ENCODE results near the gene SRD5A3.

Gene SRD5A3

DNA sequence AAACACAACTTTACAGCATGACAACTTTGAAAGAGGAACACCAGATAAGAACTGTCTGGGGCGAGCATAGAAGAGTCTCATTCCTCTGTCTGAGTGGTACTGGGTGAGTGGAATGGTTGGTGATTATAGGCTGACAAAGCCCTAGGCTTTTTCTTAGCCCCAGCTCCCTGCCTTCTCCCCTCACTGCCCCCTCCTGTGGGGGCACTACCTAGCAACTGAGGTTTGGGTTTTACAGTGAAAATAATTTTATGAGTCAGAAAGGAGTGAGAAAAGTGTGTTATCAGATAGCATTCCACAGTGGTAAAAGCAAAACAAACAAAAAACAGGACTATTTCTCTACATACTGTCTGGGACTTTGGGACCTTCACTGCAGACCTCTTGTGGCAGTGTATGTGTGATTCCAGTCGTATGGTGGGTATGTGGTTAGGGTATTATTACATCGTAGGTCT is 39.2 kb downstream of the SRD5A3 start:
- no peak overlapping the region for H3K4me3 ChIP-seq (ENCODE audit: low read depth, low read length)
- DNase-seq (ENCODE audit: low read depth): peak; percentile 47
- TF ChIP-seq, protein P1, sequence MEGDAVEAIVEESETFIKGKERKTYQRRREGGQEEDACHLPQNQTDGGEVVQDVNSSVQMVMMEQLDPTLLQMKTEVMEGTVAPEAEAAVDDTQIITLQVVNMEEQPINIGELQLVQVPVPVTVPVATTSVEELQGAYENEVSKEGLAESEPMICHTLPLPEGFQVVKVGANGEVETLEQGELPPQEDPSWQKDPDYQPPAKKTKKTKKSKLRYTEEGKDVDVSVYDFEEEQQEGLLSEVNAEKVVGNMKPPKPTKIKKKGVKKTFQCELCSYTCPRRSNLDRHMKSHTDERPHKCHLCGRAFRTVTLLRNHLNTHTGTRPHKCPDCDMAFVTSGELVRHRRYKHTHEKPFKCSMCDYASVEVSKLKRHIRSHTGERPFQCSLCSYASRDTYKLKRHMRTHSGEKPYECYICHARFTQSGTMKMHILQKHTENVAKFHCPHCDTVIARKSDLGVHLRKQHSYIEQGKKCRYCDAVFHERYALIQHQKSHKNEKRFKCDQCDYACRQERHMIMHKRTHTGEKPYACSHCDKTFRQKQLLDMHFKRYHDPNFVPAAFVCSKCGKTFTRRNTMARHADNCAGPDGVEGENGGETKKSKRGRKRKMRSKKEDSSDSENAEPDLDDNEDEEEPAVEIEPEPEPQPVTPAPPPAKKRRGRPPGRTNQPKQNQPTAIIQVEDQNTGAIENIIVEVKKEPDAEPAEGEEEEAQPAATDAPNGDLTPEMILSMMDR (conservative IDR thresholded peaks at IDR 0.05; ENCODE audit: low read depth, low read length): peak; percentile 7

DNA sequence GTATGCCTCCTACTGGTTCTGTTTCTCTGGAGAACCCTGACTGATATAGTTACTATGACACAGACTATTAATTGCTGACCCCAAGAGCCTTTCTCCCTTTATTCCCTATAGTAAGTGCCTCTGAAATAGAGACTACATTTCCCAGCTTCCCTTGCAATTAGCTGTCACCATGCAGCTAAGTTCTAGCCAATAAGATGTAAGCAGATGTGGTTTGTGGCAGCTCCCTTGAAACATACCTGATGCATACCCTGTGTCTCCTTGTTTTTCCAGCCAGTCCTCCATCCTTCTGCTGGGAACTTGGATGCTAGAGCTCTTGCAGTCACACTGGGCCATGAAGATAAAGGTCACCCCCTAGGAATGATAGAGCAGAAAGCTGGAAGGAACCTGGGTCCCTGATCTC is 40.0 kb downstream of the SRD5A3 start:
- peak; percentile 69 for DNase-seq (ENCODE audit: low read depth)
- H3K4me3 ChIP-seq (ENCODE audit: low read depth, low read length): no peak overlapping the region
- TF ChIP-seq, protein P1 (conservative IDR thresholded peaks at IDR 0.05; ENCODE audit: low read depth, low read length): no peak

DNA sequence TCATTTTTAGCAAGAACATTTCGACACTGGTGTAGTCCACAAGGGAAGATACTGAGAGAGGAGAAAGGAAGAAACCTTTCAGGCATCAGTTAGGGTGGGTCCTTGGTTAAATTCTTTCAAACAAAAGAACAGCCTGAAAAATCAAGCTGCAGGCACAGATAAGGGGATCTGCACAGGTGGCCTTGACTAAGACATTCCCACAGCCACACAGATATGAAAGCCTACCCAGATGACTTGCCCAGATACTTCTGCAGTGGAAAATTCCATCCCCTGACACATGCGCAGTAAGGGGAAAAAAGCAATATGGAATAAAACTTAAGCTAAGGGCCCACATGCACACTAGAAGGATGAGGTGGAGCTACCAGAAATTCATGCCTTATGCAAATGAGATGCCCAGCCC is 40.8 kb downstream of the SRD5A3 start:
- TF ChIP-seq, protein P1 (conservative IDR thresholded peaks at IDR 0.05; ENCODE audit: low read depth, low read length): no peak
- no peak overlapping the region for H3K4me3 ChIP-seq (ENCODE audit: low read depth, low read length)
- no peak for DNase-seq (ENCODE audit: low read depth)

DNA sequence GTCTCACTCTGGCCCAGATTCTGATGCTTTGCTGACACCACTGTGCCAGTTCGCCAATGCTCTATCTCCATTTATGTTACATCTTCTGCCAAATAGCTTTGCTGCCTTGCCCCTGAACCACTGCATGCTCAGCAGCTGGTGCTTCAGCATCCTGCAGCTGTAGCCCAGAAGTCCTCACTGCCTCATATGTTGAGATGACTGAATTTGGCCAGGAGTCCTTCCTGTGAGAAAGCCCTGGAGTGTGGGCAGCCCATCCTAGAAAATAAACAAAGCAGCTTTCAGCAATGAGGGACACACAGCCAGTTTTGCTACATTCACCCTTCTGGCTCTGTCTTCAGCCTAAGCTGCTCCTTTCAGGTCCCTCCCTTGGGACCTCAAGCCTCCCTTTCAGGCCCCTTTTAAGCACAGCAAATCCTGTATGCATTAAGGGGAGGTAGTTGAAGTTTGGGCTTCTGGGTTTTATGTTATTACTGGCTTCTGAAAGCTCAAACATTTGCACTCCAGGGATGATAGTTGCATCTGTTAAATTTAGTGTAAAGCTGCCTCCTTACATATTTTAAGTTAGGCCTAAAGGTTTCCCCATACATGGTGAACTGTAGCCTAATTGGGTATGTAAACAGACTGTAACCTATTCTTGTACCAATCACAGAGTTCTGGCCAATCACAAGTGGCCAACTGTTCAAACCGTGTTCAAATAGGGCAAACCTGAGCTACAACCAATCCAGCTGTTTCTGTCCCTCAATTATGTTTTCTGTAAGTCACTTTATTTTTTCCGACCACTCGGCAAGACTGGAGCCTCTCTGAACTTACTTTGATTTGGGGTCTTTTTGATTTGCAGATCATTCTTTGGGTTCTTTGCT is 47.6 kb downstream of the SRD5A3 start:
- no peak for DNase-seq (ENCODE audit: low read depth)
- no peak overlapping the region for H3K4me3 ChIP-seq (ENCODE audit: low read depth, low read length)

DNA sequence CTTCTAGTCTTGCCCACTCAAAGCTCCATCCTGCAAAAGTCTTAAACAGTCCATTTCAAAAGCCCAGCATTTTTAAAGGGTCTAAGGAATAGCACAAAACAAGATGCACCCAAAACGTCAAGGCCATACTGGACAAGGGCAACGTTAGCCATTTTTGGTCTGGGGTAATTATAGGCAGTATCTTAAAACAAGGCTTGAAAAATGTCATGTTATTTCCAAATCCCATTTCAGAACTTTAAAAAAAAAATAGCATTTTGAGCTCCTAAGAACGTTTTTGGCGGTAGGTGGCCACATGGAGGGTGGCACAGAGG is 49.1 kb downstream of the SRD5A3 start:
- peak overlapping the region; percentile 74 for H3K4me3 ChIP-seq (ENCODE audit: low read depth, low read length)
- DNase-seq (ENCODE audit: low read depth): no peak
- TF ChIP-seq, protein P1 (conservative IDR thresholded peaks at IDR 0.05; ENCODE audit: low read depth, low read length): no peak

More for the DNA sequence above, 47.6 kb downstream of the SRD5A3 start:
- TF ChIP-seq, protein P1 (conservative IDR thresholded peaks at IDR 0.05; ENCODE audit: low read depth, low read length): no peak

DNA sequence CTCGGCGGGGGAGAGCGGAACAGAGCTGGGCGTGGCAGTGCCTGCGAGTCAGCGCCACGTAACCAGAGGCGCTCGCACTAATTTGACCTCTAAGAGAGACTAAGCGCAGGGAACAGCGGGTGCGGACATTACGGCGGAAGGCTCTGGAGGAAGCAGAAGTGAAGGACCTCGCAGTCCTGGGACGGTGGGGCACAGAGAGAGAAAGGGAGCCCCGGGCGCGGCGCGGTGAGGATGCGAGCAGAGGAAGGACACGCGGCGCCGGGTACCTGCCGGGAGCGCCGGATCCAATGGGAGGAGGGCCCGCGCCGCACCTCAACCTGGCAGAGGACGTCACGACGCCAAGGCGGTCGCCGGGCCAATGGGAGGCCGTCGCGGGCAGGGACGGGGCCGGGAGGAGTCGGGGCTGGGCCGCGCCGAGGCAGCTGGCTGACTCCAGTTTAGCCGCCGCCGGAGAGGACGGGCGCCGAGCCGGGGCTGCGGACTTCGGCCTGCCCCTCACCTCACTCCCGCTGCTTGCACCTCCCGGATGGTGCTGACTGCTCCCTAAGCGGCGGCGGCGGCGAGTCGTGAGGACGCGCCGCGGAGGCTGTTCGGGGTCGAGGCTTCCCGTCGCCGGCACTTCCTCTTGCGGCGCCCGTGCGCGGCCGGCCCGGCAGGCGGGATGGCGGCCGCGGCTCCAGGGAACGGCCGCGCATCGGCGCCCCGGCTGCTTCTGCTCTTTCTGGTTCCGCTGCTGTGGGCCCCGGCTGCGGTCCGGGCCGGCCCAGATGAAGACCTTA is 49.7 kb downstream of the SRD5A3 start, which contains the start of gene TMEM165:
TMEM165 (plus strand) TSS at position 429 of the 779 bp plus-strand sequence; CDS start at position 662, 233 bp downstream.
- peak within 1 kb of the TSS; percentile 74 for H3K4me3 ChIP-seq (ENCODE audit: low read depth, low read length)
- DNase-seq (ENCODE audit: low read depth): peak; percentile 90
- TF ChIP-seq, protein P1 (conservative IDR thresholded peaks at IDR 0.05; ENCODE audit: low read depth, low read length): no peak
